Central memory CD4-positive, alpha-beta T cell (primary cell): ENCODE results near the gene UBE2D2.
A peak's percentile ranks its signal among the peaks of the same experiment; 100 is the strongest.

Experiments
- DNase-seq: peaks from one replicate; pipeline ENCODE4 v3.0.0; 2022

Gene UBE2D2

GRCh38 chr5:139663207-139664085 is 102.3 kb downstream of the UBE2D2 start:
- DNase-seq, result no peak

- DNase-seq, result no peak
These were observed 103.1 kb downstream of the UBE2D2 start for GRCh38 chr5:139664086-139664693.

GRCh38 chr5:139664727-139665351 is 103.7 kb downstream of the UBE2D2 start:
- no peak for DNase-seq

- DNase-seq, result no peak
These were observed 104.5 kb downstream of the UBE2D2 start for GRCh38 chr5:139665626-139666025.

- no peak for DNase-seq
These were observed 105.4 kb downstream of the UBE2D2 start for GRCh38 chr5:139666551-139666950.

GRCh38 chr5:139667001-139667729 is 106.0 kb downstream of the UBE2D2 start:
- DNase-seq, result no peak

GRCh38 chr5:139667730-139668063 is 106.6 kb downstream of the UBE2D2 start:
- no peak for DNase-seq

DNA sequence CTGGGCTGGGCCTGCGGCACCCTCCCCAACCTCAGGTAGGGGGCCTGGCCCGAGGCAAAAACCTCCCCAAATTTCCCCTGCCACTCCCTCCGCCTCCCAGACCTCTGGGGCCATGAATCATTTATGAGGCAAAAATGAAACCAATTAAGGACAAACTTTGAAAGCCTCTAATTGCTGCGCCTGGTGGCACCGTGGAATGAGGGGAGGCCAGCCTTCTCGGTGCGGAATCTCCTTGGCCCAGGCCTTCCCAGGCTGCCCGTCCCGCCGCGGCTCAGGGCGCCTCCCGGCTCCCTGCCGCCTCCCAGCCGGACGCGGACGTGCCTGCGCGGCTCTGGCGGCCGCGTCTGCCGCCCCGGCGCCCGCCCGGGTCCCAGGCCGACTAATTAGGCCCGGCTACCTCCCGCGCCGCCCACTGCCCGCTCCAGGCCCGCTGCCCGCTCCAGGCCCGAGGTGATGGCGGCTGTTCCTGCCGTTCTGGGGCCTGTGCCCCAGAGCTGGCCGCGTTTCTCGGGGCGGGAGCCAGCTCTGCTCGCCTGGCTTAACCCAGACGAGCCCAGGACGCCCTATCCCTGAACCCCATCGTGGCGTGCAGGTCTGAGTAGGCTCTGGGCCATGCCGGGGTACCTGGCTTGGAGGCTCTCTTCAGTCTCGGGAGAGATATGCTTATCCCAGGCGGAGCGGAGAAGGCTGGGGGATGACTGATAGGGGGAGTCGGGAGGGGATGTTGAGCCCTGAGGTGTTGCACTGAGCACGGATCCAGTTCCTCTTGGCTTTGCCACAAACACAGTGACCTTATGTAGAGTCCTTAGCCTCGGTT is 107.1 kb downstream of the UBE2D2 start:
- peak; percentile 32 for DNase-seq

- no peak for DNase-seq
These were observed 108.0 kb downstream of the UBE2D2 start for GRCh38 chr5:139668924-139669661.

DNA sequence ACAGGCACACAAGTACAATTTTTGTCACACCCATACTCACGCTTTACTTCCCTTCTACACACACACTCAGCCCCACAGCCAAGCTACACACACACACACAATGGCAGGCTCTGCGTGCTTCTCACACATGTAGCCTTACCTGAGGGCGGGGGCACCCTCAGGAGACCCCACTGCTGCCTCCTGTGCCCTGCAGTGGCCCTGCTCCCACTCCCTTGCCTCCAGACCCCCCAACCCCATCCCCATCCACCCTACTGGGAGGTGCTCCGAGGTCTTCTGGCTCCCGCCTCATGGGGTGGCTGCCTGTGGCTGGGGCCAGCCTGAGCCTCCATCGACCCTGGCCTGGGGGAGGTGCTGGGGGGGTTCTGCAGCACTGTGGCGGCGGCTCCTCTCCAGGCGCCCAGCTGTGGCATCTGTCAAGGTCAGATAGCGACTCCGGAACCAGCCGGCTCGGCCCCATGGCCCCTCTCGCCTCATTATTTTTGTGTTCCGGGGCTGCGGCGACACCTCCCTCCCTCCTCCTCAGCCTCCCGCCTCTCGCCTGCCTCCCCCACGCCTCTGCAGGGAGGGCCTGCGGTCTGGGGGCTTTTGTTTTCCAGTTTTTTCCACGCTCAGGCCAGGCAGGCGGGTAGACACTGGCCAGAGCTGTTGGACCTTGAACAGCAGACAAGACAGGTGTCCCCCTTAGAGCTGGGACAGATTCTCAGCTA is 108.7 kb downstream of the UBE2D2 start:
- DNase-seq, result no peak

DNA sequence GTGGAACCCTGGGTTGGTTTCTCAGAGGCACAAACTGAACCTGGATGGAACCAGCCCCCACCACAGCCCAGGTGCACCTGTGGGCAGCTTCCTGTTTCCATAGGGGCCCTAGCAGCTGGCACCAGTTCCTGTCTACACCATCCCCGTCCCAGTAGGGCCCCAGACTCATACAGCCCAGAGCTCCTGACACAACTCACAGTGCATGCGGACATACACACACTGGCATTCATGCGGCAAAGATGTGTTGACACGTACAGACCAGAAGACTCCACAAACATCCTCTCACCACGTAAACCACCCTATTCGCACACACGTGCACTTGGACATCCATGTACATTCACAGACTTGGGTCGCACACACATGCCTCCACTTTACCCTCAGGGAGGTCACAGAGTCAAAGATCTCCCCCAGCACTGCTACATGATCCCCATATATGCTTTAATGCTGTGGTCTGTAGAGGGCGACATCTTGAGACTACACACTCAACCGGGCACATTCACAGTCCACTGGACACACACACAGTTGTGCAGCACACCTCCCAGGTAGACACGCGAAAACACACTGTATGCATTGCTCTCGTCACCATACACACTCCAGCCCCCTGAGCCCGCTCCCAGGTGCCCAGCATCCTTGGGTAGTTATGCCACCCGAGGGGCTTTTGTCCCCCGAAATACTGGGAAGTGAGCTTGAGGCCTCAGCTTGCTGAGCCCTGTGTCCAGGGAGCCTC is 109.4 kb downstream of the UBE2D2 start:
- no peak for DNase-seq

GRCh38 chr5:139671096-139671841 is 110.1 kb downstream of the UBE2D2 start:
- DNase-seq, result no peak

DNA sequence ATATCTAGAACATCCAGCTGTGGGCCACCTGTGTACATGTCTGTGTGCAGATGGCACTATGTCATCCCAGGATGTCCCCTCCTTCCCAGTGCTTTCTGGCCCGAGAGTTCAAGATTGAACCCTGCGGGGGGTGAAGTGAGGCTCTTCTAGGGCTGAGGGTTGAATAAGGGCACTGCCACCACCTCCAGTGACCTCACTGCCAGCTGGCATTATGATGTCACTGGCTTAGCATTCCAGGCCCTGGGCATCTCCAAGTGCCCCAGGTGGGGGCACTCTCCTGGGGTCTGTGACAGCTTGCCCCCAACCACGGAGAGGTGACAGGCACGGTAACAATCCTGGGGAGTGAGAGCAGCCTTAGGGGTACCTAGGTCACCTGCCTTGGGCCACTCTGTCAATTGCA is 114.1 kb downstream of the UBE2D2 start:
- DNase-seq, result no peak

DNA sequence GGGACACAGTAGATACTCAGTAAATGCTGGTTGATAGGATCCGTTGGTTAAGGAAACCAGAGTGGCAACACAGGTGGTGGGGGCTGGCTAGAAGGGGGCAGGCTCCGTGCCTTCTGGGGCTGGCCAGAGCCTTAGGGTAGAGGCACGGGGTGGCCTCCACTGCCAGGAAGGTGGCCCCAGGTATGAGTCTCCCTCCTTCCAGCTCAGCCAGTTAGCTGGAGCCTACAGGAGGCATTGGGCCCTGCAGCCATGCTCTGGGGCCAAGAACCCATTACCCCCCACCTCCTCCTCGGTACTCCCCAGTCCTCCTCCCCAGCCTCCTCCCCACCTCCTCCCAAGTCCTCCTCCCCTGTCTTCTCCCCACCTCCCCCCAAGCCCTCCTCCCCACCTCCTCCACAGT is 114.7 kb downstream of the UBE2D2 start:
- no peak for DNase-seq

DNA sequence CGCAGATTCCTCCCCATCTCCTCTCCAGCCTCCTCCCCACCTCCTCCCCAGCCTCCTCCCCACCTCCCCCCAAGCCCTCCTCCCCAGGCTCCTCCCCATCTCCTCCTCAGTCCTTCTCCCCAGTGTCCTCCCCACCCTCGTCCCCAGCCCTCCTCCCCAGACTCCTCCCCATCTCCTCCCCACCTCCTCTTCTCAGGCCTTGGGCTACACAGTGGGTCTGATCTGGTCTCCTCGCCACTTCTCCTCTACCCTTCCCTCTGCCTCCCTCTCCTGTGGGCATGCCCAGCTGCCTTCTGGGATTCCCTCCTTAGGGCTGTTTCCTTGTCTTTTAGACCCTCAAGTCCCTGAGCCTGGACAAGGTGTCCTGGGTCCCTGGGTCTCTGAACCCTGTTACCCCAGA is 115.3 kb downstream of the UBE2D2 start:
- DNase-seq, result no peak

GRCh38 chr5:139676951-139677735 is 116.0 kb downstream of the UBE2D2 start:
- DNase-seq, result no peak
